Activated B cell treated with CpG ODN at 0.5 μM for 24 hours (primary cell): ENCODE results near the gene PEAK3. TPM values are rescaled to one million over a fixed set of nuclear protein-coding genes. Genes with fewer than 3 reads are reported as not detected.

ENCODE experiments used
- ATAC-seq: fragments of 200-7000 bp; cut with Tn5 transposase; one replicate; pipeline ENCODE4 v1.10.0; 2021; ENCODE audit warnings: low read depth, mild to moderate bottlenecking, moderate library complexity
- CTCF ChIA-PET: fragments of 350-600 bp; sonication (Branson Sonifier 250); formaldehyde crosslinking; loops from one replicate; lab custom pipeline; 2021; ENCODE audit warnings: antibody characterized with exemption; lab: Charles Lee
- POLR2A ChIA-PET: fragments of 350-600 bp; sonication (Branson Sonifier 250); formaldehyde crosslinking; loops from one replicate; lab custom pipeline; 2021; ENCODE audit warnings: antibody characterized with exemption; lab: Charles Lee
- DNase-seq: peaks from one replicate; pipeline ENCODE4 v3.0.0; 2022
- H3K27ac Mint-ChIP-seq: one replicate; pipeline ENCODE4 v1.8.0; 2020; ENCODE audit warnings: mixed read lengths
- H3K27me3 Mint-ChIP-seq: one replicate; pipeline ENCODE4 v1.8.0; 2021; ENCODE audit warnings: mixed read lengths
- H3K36me3 Mint-ChIP-seq: one replicate; pipeline ENCODE4 v1.8.0; 2021; ENCODE audit warnings: low read depth, mixed read lengths
- H3K4me1 Mint-ChIP-seq: one replicate; pipeline ENCODE4 v1.8.0; 2021; ENCODE audit warnings: mixed read lengths
- H3K4me3 Mint-ChIP-seq: one replicate; pipeline ENCODE4 v1.8.0; 2020; ENCODE audit warnings: mild to moderate bottlenecking, mixed read lengths
- H3K9me3 Mint-ChIP-seq: one replicate; pipeline ENCODE4 v1.8.0; 2020; ENCODE audit warnings: mixed read lengths
- intact Hi-C: fragments of 100-400 bp; cut with micrococcal nuclease; formaldehyde crosslinking; loops from one replicate; pipeline ENCODE4 v1.15.1; 2024
- total RNA-seq: library from RNA; stranded (reverse); gene quantifications from 2 replicates; pipeline ENCODE4 v1.2.3, GENCODE V29; 2022
- TF ChIP-seq, protein P1 (sequence below): fragments of 200-600 bp; IDR thresholded peaks from one replicate; pipeline ENCODE4 v1.8.0; 2022; ENCODE audit warnings: antibody characterized with exemption, mild to moderate bottlenecking

The PEAK3 gene
- total RNA-seq, 1 donor from 2014 or later, result 0.09 TPM

DNA sequence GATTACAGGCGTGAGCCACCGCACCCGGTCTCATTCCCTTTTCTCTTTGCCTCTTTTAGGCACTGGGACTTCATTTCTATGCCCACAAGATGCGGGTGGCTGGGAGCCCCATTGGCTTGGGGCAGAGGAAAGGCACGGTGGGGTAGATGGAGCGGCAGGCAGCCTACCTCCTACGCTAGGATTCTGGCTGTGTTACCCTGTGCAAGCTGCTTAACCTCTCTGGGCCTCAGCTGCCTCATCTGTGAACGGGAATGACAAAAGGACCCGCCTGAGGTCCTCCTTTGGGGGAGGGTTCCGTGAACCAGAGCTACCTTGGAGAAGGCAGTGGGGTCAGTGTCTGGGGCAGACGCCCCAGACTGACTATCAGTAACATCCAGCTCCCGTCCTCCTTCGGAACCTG, 35.3 kb upstream of the PEAK3 start:
- ATAC-seq (no peak), DNase-seq (no peak)
- intact Hi-C loops, result loop anchor here (10.0 kb wide), 1 partner anchor 222 kb away; the partner anchor contains the start of genes IZUMO4 and MOB3A
- Mint-ChIP-seq H3K27me3 (no peaks in the 10 kb centered on the region), H3K27ac (no peak overlapping the region), H3K36me3 (peaks cover 10% of the 10 kb centered on the region), H3K9me3 (peaks cover 4% of the 10 kb centered on the region), H3K4me3 (no peak overlapping the region), H3K4me1 (peaks cover 55% of the 10 kb centered on the region)
- POLR2A ChIA-PET, result interaction anchor here (1.9 to 4.8 kb wide), 6 partner anchors 15 to 160 kb away, joined by 5 to 48 read pairs (median 8); partner anchors contain the start of gene GADD45B
- CTCF ChIA-PET, result interaction anchor here (1.2 to 2.8 kb wide), 3 partner anchors 42 to 161 kb away, joined by 4 to 16 read pairs (median 7); no protein-coding TSS in a partner anchor
- TF ChIP-seq, protein P1, sequence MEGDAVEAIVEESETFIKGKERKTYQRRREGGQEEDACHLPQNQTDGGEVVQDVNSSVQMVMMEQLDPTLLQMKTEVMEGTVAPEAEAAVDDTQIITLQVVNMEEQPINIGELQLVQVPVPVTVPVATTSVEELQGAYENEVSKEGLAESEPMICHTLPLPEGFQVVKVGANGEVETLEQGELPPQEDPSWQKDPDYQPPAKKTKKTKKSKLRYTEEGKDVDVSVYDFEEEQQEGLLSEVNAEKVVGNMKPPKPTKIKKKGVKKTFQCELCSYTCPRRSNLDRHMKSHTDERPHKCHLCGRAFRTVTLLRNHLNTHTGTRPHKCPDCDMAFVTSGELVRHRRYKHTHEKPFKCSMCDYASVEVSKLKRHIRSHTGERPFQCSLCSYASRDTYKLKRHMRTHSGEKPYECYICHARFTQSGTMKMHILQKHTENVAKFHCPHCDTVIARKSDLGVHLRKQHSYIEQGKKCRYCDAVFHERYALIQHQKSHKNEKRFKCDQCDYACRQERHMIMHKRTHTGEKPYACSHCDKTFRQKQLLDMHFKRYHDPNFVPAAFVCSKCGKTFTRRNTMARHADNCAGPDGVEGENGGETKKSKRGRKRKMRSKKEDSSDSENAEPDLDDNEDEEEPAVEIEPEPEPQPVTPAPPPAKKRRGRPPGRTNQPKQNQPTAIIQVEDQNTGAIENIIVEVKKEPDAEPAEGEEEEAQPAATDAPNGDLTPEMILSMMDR, result no peak

DNA sequence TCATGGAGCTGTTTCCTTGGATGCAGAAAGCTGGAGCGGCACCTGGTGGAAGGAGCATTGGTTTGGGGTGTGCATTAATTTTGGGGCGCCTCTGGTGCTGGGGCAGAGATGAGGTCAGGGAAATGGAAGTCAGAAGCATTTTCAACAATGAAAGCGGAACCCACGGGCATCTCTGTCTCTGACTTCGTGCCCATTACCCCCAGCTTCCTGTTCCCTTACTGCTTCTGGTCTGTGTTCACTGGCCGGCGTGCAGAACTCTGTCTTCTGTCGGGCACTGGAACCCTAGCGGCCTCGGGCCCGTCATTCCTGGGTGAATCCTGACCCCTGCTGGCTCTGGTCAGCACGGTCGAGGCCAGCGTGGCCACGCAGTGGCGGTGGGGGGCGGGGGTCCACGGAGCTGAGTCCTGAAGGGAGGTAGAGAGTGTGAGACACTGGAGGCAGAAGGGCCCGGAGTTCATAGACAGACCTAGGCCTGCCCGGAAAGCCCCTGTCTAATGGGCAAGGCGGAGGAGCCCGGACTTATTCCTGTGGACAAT, 33.9 kb upstream of the PEAK3 start:
- ATAC-seq (peak; percentile 74), DNase-seq (peak; percentile 54)
- peaks cover 55% of the 10 kb centered on the region for H3K4me1 Mint-ChIP-seq
- POLR2A ChIA-PET, result interaction anchor here (0.7 to 4.8 kb wide), 14 partner anchors 10 to 161 kb away, joined by 3 to 48 read pairs (median 6); partner anchors contain the start of genes GADD45B, LSM7 and PLEKHJ1
- peak overlapping the region; percentile 59 for H3K4me3 Mint-ChIP-seq
- no peaks in the 10 kb centered on the region for H3K27me3 Mint-ChIP-seq
- peak overlapping the region; percentile 82 for H3K27ac Mint-ChIP-seq
- intact Hi-C loops, result loop anchor here (1.0 to 10.0 kb wide), 3 partner anchors 80 to 221 kb away; partner anchors contain the start of genes IZUMO4, MOB3A, PLEKHJ1 and SF3A2
- H3K9me3 Mint-ChIP-seq, result peaks cover 4% of the 10 kb centered on the region
- TF ChIP-seq, protein P1, result no peak
- CTCF ChIA-PET, result interaction anchor here (0.6 to 2.8 kb wide), 15 partner anchors 10 to 160 kb away, joined by 3 to 16 read pairs (median 3); no protein-coding TSS in a partner anchor
- peaks cover 2% of the 10 kb centered on the region for H3K36me3 Mint-ChIP-seq

DNA sequence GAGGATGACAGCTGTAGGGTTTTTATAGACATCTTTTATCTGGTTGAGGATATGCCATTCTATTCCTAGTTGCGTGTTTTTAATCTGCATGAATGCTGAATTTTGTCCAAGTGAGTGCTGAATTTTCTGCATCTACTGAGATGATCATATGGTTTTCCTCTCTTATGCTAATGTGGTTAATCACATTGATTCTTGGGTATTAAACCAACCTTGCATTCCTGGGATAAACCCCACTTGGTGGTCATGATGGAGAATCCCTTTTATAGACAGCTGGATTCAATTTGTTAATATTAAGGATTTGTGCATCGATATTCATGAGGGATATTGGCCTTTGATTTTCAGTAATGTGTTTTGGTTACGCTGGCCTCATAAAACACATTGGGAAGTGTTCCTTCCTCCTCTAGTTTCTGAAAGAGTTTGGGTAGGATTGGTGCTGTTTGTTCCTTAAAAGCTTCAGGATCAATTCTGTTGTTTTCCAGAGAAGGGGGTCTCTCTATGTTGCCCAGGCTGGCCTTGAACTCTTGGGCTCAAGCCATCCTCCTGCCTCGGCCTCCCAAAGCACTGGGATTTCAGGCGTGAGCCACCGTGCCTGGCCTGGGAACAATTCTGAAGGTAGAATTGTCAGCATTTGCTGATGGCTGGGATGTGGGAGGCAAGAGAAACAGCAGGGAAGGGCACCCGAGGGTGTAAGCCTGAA, 33.3 kb upstream of the PEAK3 start:
- H3K27ac Mint-ChIP-seq, result peak overlapping the region; percentile 82
- TF ChIP-seq, protein P1, result no peak
- intact Hi-C loops, result loop anchor here (10.0 kb wide), 1 partner anchor 220 kb away; the partner anchor contains the start of genes IZUMO4 and MOB3A
- H3K4me1 Mint-ChIP-seq, result peaks cover 55% of the 10 kb centered on the region
- H3K27me3 Mint-ChIP-seq, result no peaks in the 10 kb centered on the region
- DNase-seq, result no peak
- ChIA-PET POLR2A (interaction anchor here (0.7 to 4.8 kb wide), 13 partner anchors 10 to 162 kb away, joined by 3 to 48 read pairs (median 6); partner anchors contain the start of genes GADD45B, LSM7 and PLEKHJ1), CTCF (interaction anchor here (0.8 to 2.8 kb wide), 14 partner anchors 11 to 159 kb away, joined by 3 to 16 read pairs (median 3); no protein-coding TSS in a partner anchor)
- peak overlapping the region; percentile 59 for H3K4me3 Mint-ChIP-seq
- H3K9me3 Mint-ChIP-seq, result peaks cover 4% of the 10 kb centered on the region
- peaks cover 2% of the 10 kb centered on the region for H3K36me3 Mint-ChIP-seq
- no peak for ATAC-seq

- ATAC-seq (no peak), DNase-seq (no peak)
- Mint-ChIP-seq H3K4me1 (peaks cover 42% of the 10 kb centered on the region), H3K4me3 (no peak overlapping the region), H3K27ac (no peak overlapping the region), H3K27me3 (peaks cover 7% of the 10 kb centered on the region), H3K36me3 (peaks cover 2% of the 10 kb centered on the region), H3K9me3 (peaks cover 4% of the 10 kb centered on the region)
- TF ChIP-seq, protein P1, result no peak
- POLR2A ChIA-PET, result interaction anchor here (1.0 kb wide), 1 partner anchor 24 kb away, joined by 4 read pairs; no protein-coding TSS in a partner anchor
- intact Hi-C loops, result loop anchor here (2.0 to 10.0 kb wide), 2 partner anchors 14 to 218 kb away; partner anchors contain the start of genes IZUMO4 and MOB3A
- CTCF ChIA-PET, result no interaction called here
These were observed 31.0 kb upstream of the PEAK3 start for GRCh38 chr19:2312820-2313501.
